ENCODE data around the gene SCIN.

SCIN gene

DNA sequence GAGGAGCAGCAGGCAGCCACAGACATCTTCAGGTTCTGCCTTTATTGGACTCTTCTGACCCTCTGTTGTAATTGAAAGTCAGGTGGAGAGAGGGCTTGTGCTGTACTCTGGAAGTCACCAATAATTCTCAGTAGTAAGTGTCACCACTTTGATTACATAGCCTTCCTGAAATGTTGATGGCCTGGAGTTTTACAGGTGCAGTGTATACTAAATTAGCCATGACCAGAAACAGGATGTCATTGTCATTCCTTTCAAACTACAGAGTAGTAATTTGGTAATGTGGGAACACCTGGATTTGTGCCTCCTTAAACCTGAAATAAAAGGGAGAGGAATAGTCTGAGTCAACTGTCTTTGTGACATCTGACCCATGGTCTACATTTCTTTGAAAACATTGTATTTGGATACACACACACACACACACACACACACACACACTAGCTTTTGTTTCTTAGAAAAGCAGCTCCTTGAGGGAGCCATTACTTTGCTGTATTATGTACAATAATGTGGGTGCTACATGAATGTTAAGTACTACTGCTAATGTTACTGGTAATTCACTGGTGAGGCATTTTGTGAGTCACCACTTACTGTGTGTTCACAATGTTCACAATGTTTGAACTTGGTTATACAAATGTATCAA lies 136.5 kb downstream of the SCIN start:
- FAIRE-seq (no peak), DNase-seq (ENCODE audit: extremely low spot score, insufficient read length, low read depth) (no peak)

DNA sequence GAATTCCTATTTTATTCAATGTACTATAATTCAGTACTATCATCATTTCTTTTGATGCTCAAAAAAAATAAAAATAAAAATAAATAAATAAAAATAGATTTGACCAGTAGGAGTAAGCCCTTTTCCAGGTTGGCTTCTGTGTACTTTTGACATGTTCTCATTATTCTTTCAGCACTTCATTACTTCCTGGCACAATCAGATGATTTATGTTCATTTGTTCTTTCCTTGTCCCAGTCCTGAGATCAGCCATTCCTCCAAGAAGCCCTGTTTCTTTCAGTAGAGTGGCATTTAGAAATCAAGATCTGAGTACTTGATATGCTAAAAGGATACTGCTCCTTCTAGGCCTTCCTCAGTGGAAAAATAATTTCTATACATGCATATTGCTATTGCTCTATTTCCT lies 137.8 kb downstream of the SCIN start:
- FAIRE-seq (no peak), DNase-seq (ENCODE audit: extremely low spot score, insufficient read length, low read depth) (no peak)
